Heart right ventricle (tissue), 16 donors: ENCODE results near the gene GRAP2. TPM values are rescaled to one million over a fixed set of nuclear protein-coding genes. Genes with fewer than 3 reads are reported as not detected.
"Not testable (repeated sequence)": the region's sequence is repeated elsewhere in the genome, so short reads cannot be mapped to it uniquely, and the experiment has no call there.

Experiments
- ATAC-seq, 8 donors: fragments of 200-7000 bp; cut with Tn5 transposase; one replicate each; pipeline ENCODE4 v1.9.1; 2020; ENCODE audit warnings: mild to moderate bottlenecking in 8 of 8, moderate library complexity in 8 of 8, moderate number of reproducible peaks in 1 of 8
- DNase-seq, 2 donors: peaks; one replicate each; pipeline ENCODE4 v3.0.0-alpha.2; 2020
- H3K27ac ChIP-seq, 10 donors: fragments of 200-600 bp; sonication (generic) in 2 of 10; one replicate each; pipeline versions ENCODE4 v1.5.0 to v1.8.0; 2020 to 2022; ENCODE audit warnings: mild to moderate bottlenecking in 3 of 10
- H3K27me3 ChIP-seq, 7 donors: fragments of 200-600 bp; one replicate each; pipeline ENCODE4 v1.8.0; 2021 to 2022; ENCODE audit warnings: mild to moderate bottlenecking in 2 of 7
- H3K36me3 ChIP-seq, 9 donors: fragments of 200-600 bp; sonication (generic) in 1 of 9; one replicate each; pipeline versions ENCODE4 v1.5.0 to v1.8.0; 2020 to 2022; ENCODE audit warnings: mild to moderate bottlenecking in 2 of 9
- H3K4me1 ChIP-seq, 9 donors: fragments of 200-600 bp; sonication (generic) in 1 of 9; one replicate each; pipeline versions ENCODE4 v1.5.0 to v1.8.0; 2020 to 2022; ENCODE audit warnings: mild to moderate bottlenecking in 4 of 9
- H3K4me3 ChIP-seq, 10 donors: fragments of 200-600 bp; sonication (generic) in 2 of 10; one replicate each; pipeline versions ENCODE4 v1.5.0 to v1.8.0; 2020 to 2022; ENCODE audit warnings: mild to moderate bottlenecking in 7 of 10, moderate library complexity in 2 of 10
- H3K9me3 ChIP-seq, 11 donors: fragments of 200-600 bp in 10 of 11; sonication (generic) in 2 of 11; one replicate each; pipeline versions ENCODE4 v1.5.0 to v1.8.0; 2013 to 2022; ENCODE audit warnings: mild to moderate bottlenecking in 2 of 11, control low read depth in 1 of 11, moderate library complexity in 1 of 11
- WGBS, 2 donors: extraction: QIAGEN DNeasy Blood & Tissue Kit; methylation state at CpG; one replicate each; pipeline ENCODE4 v1.1.7; 2013; ENCODE audit warnings: inconsistent platforms in 1 of 2; 5-methylcytosine and 5-hydroxymethylcytosine counted together
- intact Hi-C, 10 donors: fragments of 100-400 bp; cut with DNase I; formaldehyde crosslinking; loops; one replicate each; pipeline versions ENCODE4 v1.11.1 to v1.14.2; 2022
- polyA plus RNA-seq, 2 donors: library from polyadenylated mRNA; stranded (reverse); fragments of 200-250 nt; gene quantifications; one replicate each; pipeline ENCODE4 v1.2.3, GENCODE V29; 2013
- total RNA-seq, 10 donors: library from RNA; stranded (reverse); fragmentation: NEBNext Ultra II Directional in 3 of 10; extraction: Animal tissue kit (Norgen Biotek cat#: 25700) in 3 of 10; gene quantifications; one replicate each; pipeline versions ENCODE4 v1.2.1 to v1.2.4, GENCODE V29; 2021 to 2023
- TF ChIP-seq, protein P1 (sequence below), 9 donors: fragments of 200-600 bp; sonication (generic) in 2 of 9; IDR thresholded peaks; one replicate each; pipeline versions ENCODE4 v1.5.0 to v1.8.0; 2021 to 2022; ENCODE audit warnings: antibody characterized with exemption in 9 of 9, mild to moderate bottlenecking in 5 of 9, moderate library complexity in 1 of 9
- donor health status: Arrhythmogenic right ventricular cardiomyopathy.
- donor health status: ischemic (EF 13 %, LVEDD 7.1; RV severe dilation, severe dysfunction).
- donor health status: healthy with polysubstance abuse.
- donor health status: DM: no; HTN: yes; CAD: no.
- donor health status: DM: no; HTN: no; CAD: no.
- donor health status: ischemic (EF 25% LVEDD 6.9; RV normal size, moderate dysfunction).
- donor health status: ischemic (EF 25% LVEDD 5.7; RV mildly dilated, moderate dysfunction).
- donor health status: healthy.
- donor health status: DM: yes; HTN: yes; CAD: no.
- donor health status: Ischemic cardiomyopathy.
- donor health status: ischemic (EF 35%, LVEDD 5.7; RV mildly dilated, moderate dysfunction).
- donor health status: nonischemic (EF 11% LVEDD 7.7; RV severe dilation, severe dysfunction).
- donor health status: DM: yes; HTN: yes; CAD: no.
- donor health status: PGD.
- donor health status: ischemic (EF 29% LVEDD 5.4; RV normal size, mild dysfunction).
- donor health status: nonischemic (EF 23%, LVEDD 6.1; RV moderate dilation, normal function).

Gene GRAP2
- total and polyA plus RNA-seq, 12 donors = 0.19 to 5.6 (median 0.60) TPM

GRCh38 chr22:39946503-39947219 is 45.8 kb downstream of the GRAP2 start:
- TF ChIP-seq, protein P1, sequence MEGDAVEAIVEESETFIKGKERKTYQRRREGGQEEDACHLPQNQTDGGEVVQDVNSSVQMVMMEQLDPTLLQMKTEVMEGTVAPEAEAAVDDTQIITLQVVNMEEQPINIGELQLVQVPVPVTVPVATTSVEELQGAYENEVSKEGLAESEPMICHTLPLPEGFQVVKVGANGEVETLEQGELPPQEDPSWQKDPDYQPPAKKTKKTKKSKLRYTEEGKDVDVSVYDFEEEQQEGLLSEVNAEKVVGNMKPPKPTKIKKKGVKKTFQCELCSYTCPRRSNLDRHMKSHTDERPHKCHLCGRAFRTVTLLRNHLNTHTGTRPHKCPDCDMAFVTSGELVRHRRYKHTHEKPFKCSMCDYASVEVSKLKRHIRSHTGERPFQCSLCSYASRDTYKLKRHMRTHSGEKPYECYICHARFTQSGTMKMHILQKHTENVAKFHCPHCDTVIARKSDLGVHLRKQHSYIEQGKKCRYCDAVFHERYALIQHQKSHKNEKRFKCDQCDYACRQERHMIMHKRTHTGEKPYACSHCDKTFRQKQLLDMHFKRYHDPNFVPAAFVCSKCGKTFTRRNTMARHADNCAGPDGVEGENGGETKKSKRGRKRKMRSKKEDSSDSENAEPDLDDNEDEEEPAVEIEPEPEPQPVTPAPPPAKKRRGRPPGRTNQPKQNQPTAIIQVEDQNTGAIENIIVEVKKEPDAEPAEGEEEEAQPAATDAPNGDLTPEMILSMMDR (IDR thresholded peaks at IDR 0.05) = no peak
- Histone ChIP-seq H3K36me3 (no peaks in the 10 kb centered on the region), H3K27ac (no peak overlapping the region), H3K9me3 (no peaks in the 10 kb centered on the region), H3K27me3 (peaks cover 0 to 5% (median 0%) of the 10 kb centered on the region in 7 donors), H3K4me3 (no peak overlapping the region), H3K4me1 (peaks cover 0 to 18% (median 0%) of the 10 kb centered on the region in 9 donors)
- intact Hi-C loops = loop anchor here in 1 of 10 donors (10.0 kb wide), 1 partner anchor 68 kb away; no protein-coding TSS in a partner anchor
- ATAC-seq (no peak), DNase-seq (no peak)
- 43 to 44% methylated on average over 8 of the region's 8 CpGs for WGBS, 2 donors

- Histone ChIP-seq H3K27ac (no peak overlapping the region), H3K36me3 (no peaks in the 10 kb centered on the region), H3K27me3 (peaks cover 0 to 5% (median 0%) of the 10 kb centered on the region in 7 donors), H3K4me1 (peaks cover 0 to 17% (median 0%) of the 10 kb centered on the region in 9 donors), H3K4me3 (no peak overlapping the region), H3K9me3 (no peaks in the 10 kb centered on the region)
- intact Hi-C loops = loop anchor here in 1 of 10 donors (10.0 kb wide), 1 partner anchor 67 kb away; no protein-coding TSS in a partner anchor
- WGBS, 2 donors = 90% methylated on average over 8 of the region's 8 CpGs
- DNase-seq (no peak), ATAC-seq (no peak)
- TF ChIP-seq, protein P1 (IDR thresholded peaks at IDR 0.05) = no peak
These were observed 46.6 kb downstream of the GRAP2 start for GRCh38 chr22:39947220-39948216.

- peaks cover 0 to 4% (median 0%) of the 10 kb centered on the region in 7 donors for H3K27me3 ChIP-seq
- ATAC-seq (no peak), DNase-seq (no peak)
- peaks cover 0 to 15% (median 7%) of the 10 kb centered on the region in 9 donors for H3K4me1 ChIP-seq
- 79 to 84% methylated on average over 8 of the region's 8 CpGs for WGBS, 2 donors
- no peaks in the 10 kb centered on the region for H3K9me3 ChIP-seq
- TF ChIP-seq, protein P1 (IDR thresholded peaks at IDR 0.05) = no peak
- H3K36me3 ChIP-seq = no peaks in the 10 kb centered on the region
- no peak overlapping the region for H3K27ac ChIP-seq
- H3K4me3 ChIP-seq = no peak overlapping the region
- intact Hi-C loops = loop anchor here in 1 of 10 donors (10.0 kb wide), 1 partner anchor 65 kb away; no protein-coding TSS in a partner anchor
These were observed 49.3 kb downstream of the GRAP2 start for GRCh38 chr22:39949964-39950737.

DNA sequence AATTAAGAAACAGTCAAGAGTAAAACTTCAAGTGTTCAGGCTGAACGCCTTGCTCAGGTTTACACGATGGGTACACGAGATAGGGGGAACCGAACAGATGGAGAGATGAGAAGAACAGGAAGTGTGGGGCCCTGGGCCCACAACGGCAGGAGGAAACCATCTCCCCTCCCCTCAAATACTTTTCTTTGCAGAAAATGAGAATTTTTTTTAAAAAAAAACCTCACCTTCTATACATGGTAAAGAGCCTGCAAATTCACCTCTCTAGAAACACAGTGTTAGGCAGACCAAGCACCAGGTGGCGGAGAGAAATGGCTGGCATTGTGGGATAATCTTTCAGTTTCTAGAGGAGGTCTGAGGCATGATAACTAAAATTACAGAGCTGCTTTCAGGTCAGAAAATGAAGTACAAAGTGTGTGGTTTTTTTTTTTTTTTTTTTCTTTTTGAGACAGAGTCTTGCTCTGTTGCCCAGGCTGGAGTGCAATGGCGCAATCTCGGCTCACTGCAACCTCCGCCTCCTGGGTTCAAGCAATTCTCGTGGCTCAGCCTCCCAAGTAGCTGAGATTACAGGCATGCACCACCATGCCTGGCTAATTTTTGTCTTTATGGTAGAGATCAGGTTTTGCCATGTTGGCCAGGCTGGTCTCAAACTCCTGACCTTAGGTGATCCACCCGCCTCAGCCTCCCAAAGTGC is 50.9 kb downstream of the GRAP2 start:
- H3K36me3 ChIP-seq, ATAC-seq, intact Hi-C loops, DNase-seq, H3K27ac ChIP-seq, H3K4me3 ChIP-seq, H3K9me3 ChIP-seq, H3K27me3 ChIP-seq: not testable (repeated sequence)
- peaks cover 0 to 12% (median 9%) of the 10 kb centered on the region in 9 donors for H3K4me1 ChIP-seq
- WGBS, 2 donors = 80 to 83% methylated on average over 11 of the region's 11 CpGs
